Prostate gland (tissue), 2 donors: ENCODE results near the gene APBA2. TPM values are rescaled to one million over a fixed set of nuclear protein-coding genes. Genes with fewer than 3 reads are reported as not detected.

ENCODE experiments used
- DNase-seq: peaks from one replicate; pipeline ENCODE4 v3.0.0-alpha.2; 2019; ENCODE audit warnings: low spot score
- H3K27ac ChIP-seq, 2 donors: fragments of 200-600 bp; sonication (generic); 2 replicates each; pipeline ENCODE4 v1.5.1; 2017 to 2019
- H3K27me3 ChIP-seq: fragments of 200-600 bp; sonication (generic); replicated peaks from 2 replicates; pipeline ENCODE4 v1.5.1; 2019; ENCODE audit not compliant: insufficient read depth
- H3K36me3 ChIP-seq, 2 donors: fragments of 200-600 bp; sonication (generic); 1 replicate in 1 of 2; 2 replicates in 1 of 2; pipeline versions ENCODE4 v1.5.1 to v1.8.1; 2017 to 2019
- H3K4me1 ChIP-seq: fragments of 200-600 bp; sonication (generic); replicated peaks from 2 replicates; pipeline ENCODE4 v1.5.1; 2019
- H3K4me3 ChIP-seq, 2 donors: fragments of 200-600 bp; sonication (generic); 2 replicates each; pipeline ENCODE4 v1.5.1; 2017 to 2019
- H3K9me3 ChIP-seq: fragments of 200-600 bp; sonication (generic); 2 replicates; pipeline ENCODE4 v1.5.1; 2017
- CTCF ChIP-seq, 4 experiments: fragments of 200-600 bp in 2 of 4; fragments of 450-650 bp in 2 of 4; sonication (generic) in 2 of 4; IDR thresholded peaks; 1 replicate in 3 of 4; 2 replicates in 1 of 4; pipeline ENCODE4 v1.5.1; 2016 to 2019; ENCODE audit warnings: antibody characterized with exemption in 4 of 4, mild to moderate bottlenecking in 2 of 4, moderate library complexity in 2 of 4
- POLR2A ChIP-seq: fragments of 450-650 bp; IDR thresholded peaks from one replicate; pipeline ENCODE4 v1.6.1; 2016; ENCODE audit warnings: antibody characterized with exemption, mild to moderate bottlenecking
- POLR2AphosphoS5 ChIP-seq: sonication (generic); formaldehyde crosslinking; IDR thresholded peaks from one replicate; pipeline ENCODE4 v1.6.1; 2017; ENCODE audit warnings: antibody characterized with exemption
- WGBS: methylation state at CpG from one replicate; pipeline ENCODE4 v1.1.5; 2018; 5-methylcytosine and 5-hydroxymethylcytosine counted together
- intact Hi-C: fragments of 100-400 bp; cut with DNase I; formaldehyde crosslinking; loops from one replicate; pipeline ENCODE4 v1.14.2; 2022
- total RNA-seq, 2 donors: library from RNA; depleted of rRNA; stranded (reverse); fragments of >200 nt; gene quantifications; one replicate each; pipeline ENCODE4 v1.1.0, GENCODE V29; 2016

Gene APBA2
- total RNA-seq, 2 donors from 2014 or later, result 2.6 to 25.3 TPM

GRCh38 chr15:28884151-28884940 is 1.4 kb upstream of the APBA2 start:
- WGBS, result 90% methylated on average over 11 of the region's 11 CpGs
- DNase-seq, result no peak
- H3K27ac ChIP-seq, result no peak overlapping the region
- no peaks in the 10 kb centered on the region for H3K27me3 ChIP-seq
- H3K36me3 ChIP-seq, result no peaks in the 10 kb centered on the region
- no peak overlapping the region for H3K4me3 ChIP-seq
- no peaks in the 10 kb centered on the region for H3K9me3 ChIP-seq
- no peak for TF ChIP-seq CTCF (IDR thresholded peaks at IDR 0.05)
- no peak for TF ChIP-seq POLR2AphosphoS5
- no peak for TF ChIP-seq POLR2A
- intact Hi-C loops, result no loop called here
- no peaks in the 10 kb centered on the region for H3K4me1 ChIP-seq

- no peak for DNase-seq
- Histone ChIP-seq H3K4me1 (no peaks in the 10 kb centered on the region), H3K36me3 (no peaks in the 10 kb centered on the region), H3K27me3 (no peaks in the 10 kb centered on the region), H3K9me3 (no peaks in the 10 kb centered on the region), H3K27ac (no peak overlapping the region), H3K4me3 (peak overlapping the region; percentile 42 to 48)
- intact Hi-C loops, result no loop called here
- WGBS, result 56% methylated on average over 17 of the region's 31 CpGs
- TF ChIP-seq CTCF (IDR thresholded peaks at IDR 0.05), result no peak
- TF ChIP-seq POLR2AphosphoS5, result no peak
- no peak for TF ChIP-seq POLR2A
These were observed 595 bp upstream of the APBA2 start for GRCh38 chr15:28885128-28885629.

GRCh38 chr15:28886431-28887338 is 911 bp downstream of the APBA2 start:
- WGBS, result 35% methylated on average over 27 of the region's 61 CpGs
- Histone ChIP-seq H3K36me3 (no peaks in the 10 kb centered on the region), H3K27me3 (no peaks in the 10 kb centered on the region), H3K9me3 (no peaks in the 10 kb centered on the region), H3K4me3 (peak overlapping the region; percentile 42 to 48), H3K27ac (no peak overlapping the region), H3K4me1 (no peaks in the 10 kb centered on the region)
- no peak for DNase-seq
- intact Hi-C loops, result no loop called here
- no peak for TF ChIP-seq POLR2A
- no peak for TF ChIP-seq CTCF (IDR thresholded peaks at IDR 0.05)
- TF ChIP-seq POLR2AphosphoS5, result no peak

GRCh38 chr15:28887339-28888174 is 1.8 kb downstream of the APBA2 start:
- H3K36me3 ChIP-seq, result no peaks in the 10 kb centered on the region
- no peaks in the 10 kb centered on the region for H3K9me3 ChIP-seq
- no peak overlapping the region for H3K27ac ChIP-seq
- no peaks in the 10 kb centered on the region for H3K27me3 ChIP-seq
- no peaks in the 10 kb centered on the region for H3K4me1 ChIP-seq
- TF ChIP-seq POLR2A (no peak), CTCF (IDR thresholded peaks at IDR 0.05) (no peak), POLR2AphosphoS5 (no peak)
- WGBS, result 69% methylated on average over 14 of the region's 17 CpGs
- H3K4me3 ChIP-seq, result no peak overlapping the region
- intact Hi-C loops, result no loop called here
- no peak for DNase-seq
